Eye (tissue), 1 donor: ENCODE data around the gene TASP1.

Experiments
- DNase-seq: peaks from one replicate; pipeline ENCODE4 v3.0.0-alpha.2; 2015

Gene TASP1

GRCh38 chr20:13432126-13432525, 206.6 kb downstream of the TASP1 start:
- no peak for DNase-seq

- no peak for DNase-seq
Observed at GRCh38 chr20:13430346-13431002, 208.3 kb downstream of the TASP1 start.

- no peak for DNase-seq
Observed at GRCh38 chr20:13428684-13429083, 210.0 kb downstream of the TASP1 start.

GRCh38 chr20:13426870-13427269, 211.9 kb downstream of the TASP1 start:
- DNase-seq = no peak

- peak; percentile 28 for DNase-seq
Observed at GRCh38 chr20:13425381-13426135, 213.2 kb downstream of the TASP1 start.

GRCh38 chr20:13424174-13424833, 214.4 kb downstream of the TASP1 start:
- no peak for DNase-seq

GRCh38 chr20:13423472-13424173, 215.1 kb downstream of the TASP1 start:
- DNase-seq = no peak

GRCh38 chr20:13422637-13423036, 216.1 kb downstream of the TASP1 start:
- DNase-seq = no peak

- no peak for DNase-seq
Observed at GRCh38 chr20:13420625-13421024, 218.1 kb downstream of the TASP1 start.

GRCh38 chr20:13419477-13419876, 219.3 kb downstream of the TASP1 start:
- DNase-seq = no peak

GRCh38 chr20:13418263-13419229, 220.2 kb downstream of the TASP1 start:
- DNase-seq = no peak

- DNase-seq = no peak
Observed at GRCh38 chr20:13416531-13416930, 222.2 kb downstream of the TASP1 start.

- DNase-seq = no peak
Observed at GRCh38 chr20:13412806-13413445, 225.8 kb downstream of the TASP1 start.

- DNase-seq = no peak
Observed at GRCh38 chr20:13404293-13404692, 234.4 kb downstream of the TASP1 start.

- no peak for DNase-seq
Observed at GRCh38 chr20:13403453-13403852, 235.3 kb downstream of the TASP1 start.

GRCh38 chr20:13402986-13403385, 235.7 kb downstream of the TASP1 start:
- DNase-seq = no peak

- DNase-seq = no peak
Observed at GRCh38 chr20:13402171-13402760, 236.5 kb downstream of the TASP1 start.

- no peak for DNase-seq
Observed at GRCh38 chr20:13401596-13401995, 237.1 kb downstream of the TASP1 start.

GRCh38 chr20:13400453-13400852, 238.3 kb downstream of the TASP1 start:
- no peak for DNase-seq

GRCh38 chr20:13397300-13397724, 241.4 kb downstream of the TASP1 start:
- DNase-seq = no peak

- no peak for DNase-seq
Observed at GRCh38 chr20:13396826-13397225, 241.9 kb downstream of the TASP1 start.
